ENCODE results near the gene LTN1.

The LTN1 gene

GRCh38 chr21:28916150-28916893 is 76.4 kb downstream of the LTN1 start:
- no peak for FAIRE-seq
- TF ChIP-seq POU2F2 (IDR thresholded peaks at IDR 0.05; ENCODE audit: low read depth, low read length) (no peak), TAF1 (IDR thresholded peaks at IDR 0.05; ENCODE audit: low read depth, low read length) (no peak), POLR2AphosphoS5 (IDR thresholded peaks at IDR 0.05; ENCODE audit: low read depth, low read length) (no peak), SPI1 (IDR thresholded peaks at IDR 0.05; ENCODE audit: low read depth, low read length) (no peak), POLR2A (IDR thresholded peaks at IDR 0.05; ENCODE audit: low read depth, low read length) (no peak), PAX5 (IDR thresholded peaks at IDR 0.05; ENCODE audit: insufficient read depth, low read length, severe bottlenecking) (no peak)

GRCh38 chr21:28913071-28913470 is 79.6 kb downstream of the LTN1 start:
- DNase-seq (ENCODE audit: insufficient read length, low spot score) (no peak), FAIRE-seq (no peak)
- TF ChIP-seq POLR2A (IDR thresholded peaks at IDR 0.05; ENCODE audit: low read depth, low read length) (no peak), TAF1 (IDR thresholded peaks at IDR 0.05; ENCODE audit: low read depth, low read length) (no peak), POU2F2 (IDR thresholded peaks at IDR 0.05; ENCODE audit: low read depth, low read length) (no peak), POLR2AphosphoS5 (IDR thresholded peaks at IDR 0.05; ENCODE audit: low read depth, low read length) (no peak), PAX5 (IDR thresholded peaks at IDR 0.05; ENCODE audit: insufficient read depth, low read length, severe bottlenecking) (no peak), SPI1 (IDR thresholded peaks at IDR 0.05; ENCODE audit: low read depth, low read length) (no peak)

More at GRCh38 chr21:28916150-28916893, 76.4 kb downstream of the LTN1 start:
- DNase-seq (ENCODE audit: insufficient read length, low spot score), result no peak

- DNase-seq (ENCODE audit: insufficient read length, low spot score) (no peak), FAIRE-seq (no peak)
- no peak for TF ChIP-seq POLR2AphosphoS5 (IDR thresholded peaks at IDR 0.05; ENCODE audit: low read depth, low read length)
- TF ChIP-seq PAX5 (IDR thresholded peaks at IDR 0.05; ENCODE audit: insufficient read depth, low read length, severe bottlenecking), result no peak
- TF ChIP-seq POLR2A (IDR thresholded peaks at IDR 0.05; ENCODE audit: low read depth, low read length), result no peak
- no peak for TF ChIP-seq POU2F2 (IDR thresholded peaks at IDR 0.05; ENCODE audit: low read depth, low read length)
- TF ChIP-seq SPI1 (IDR thresholded peaks at IDR 0.05; ENCODE audit: low read depth, low read length), result no peak
- no peak for TF ChIP-seq TAF1 (IDR thresholded peaks at IDR 0.05; ENCODE audit: low read depth, low read length)
These were observed 82.3 kb downstream of the LTN1 start for GRCh38 chr21:28910280-28910887.

GRCh38 chr21:28908351-28908750 is 84.3 kb downstream of the LTN1 start:
- TF ChIP-seq TAF1 (IDR thresholded peaks at IDR 0.05; ENCODE audit: low read depth, low read length) (no peak), POLR2AphosphoS5 (IDR thresholded peaks at IDR 0.05; ENCODE audit: low read depth, low read length) (no peak), PAX5 (IDR thresholded peaks at IDR 0.05; ENCODE audit: insufficient read depth, low read length, severe bottlenecking) (no peak), POU2F2 (IDR thresholded peaks at IDR 0.05; ENCODE audit: low read depth, low read length) (no peak), SPI1 (IDR thresholded peaks at IDR 0.05; ENCODE audit: low read depth, low read length) (no peak), POLR2A (IDR thresholded peaks at IDR 0.05; ENCODE audit: low read depth, low read length) (no peak)
- no peak for FAIRE-seq
- DNase-seq (ENCODE audit: insufficient read length, low spot score), result no peak

GRCh38 chr21:28906841-28907240 is 85.8 kb downstream of the LTN1 start:
- no peak for DNase-seq (ENCODE audit: insufficient read length, low spot score)
- no peak for FAIRE-seq
- TF ChIP-seq POLR2A (IDR thresholded peaks at IDR 0.05; ENCODE audit: low read depth, low read length), result no peak
- TF ChIP-seq POU2F2 (IDR thresholded peaks at IDR 0.05; ENCODE audit: low read depth, low read length), result no peak
- TF ChIP-seq SPI1 (IDR thresholded peaks at IDR 0.05; ENCODE audit: low read depth, low read length), result no peak
- TF ChIP-seq PAX5 (IDR thresholded peaks at IDR 0.05; ENCODE audit: insufficient read depth, low read length, severe bottlenecking), result no peak
- no peak for TF ChIP-seq TAF1 (IDR thresholded peaks at IDR 0.05; ENCODE audit: low read depth, low read length)

GRCh38 chr21:28906236-28906635 is 86.4 kb downstream of the LTN1 start:
- DNase-seq (ENCODE audit: insufficient read length, low spot score) (no peak), FAIRE-seq (no peak)
- TF ChIP-seq POLR2AphosphoS5 (IDR thresholded peaks at IDR 0.05; ENCODE audit: low read depth, low read length) (no peak), POU2F2 (IDR thresholded peaks at IDR 0.05; ENCODE audit: low read depth, low read length) (no peak), SPI1 (IDR thresholded peaks at IDR 0.05; ENCODE audit: low read depth, low read length) (no peak), PAX5 (IDR thresholded peaks at IDR 0.05; ENCODE audit: insufficient read depth, low read length, severe bottlenecking) (no peak), TAF1 (IDR thresholded peaks at IDR 0.05; ENCODE audit: low read depth, low read length) (no peak), POLR2A (IDR thresholded peaks at IDR 0.05; ENCODE audit: low read depth, low read length) (no peak)

GRCh38 chr21:28904961-28905435 is 87.7 kb downstream of the LTN1 start:
- DNase-seq (ENCODE audit: insufficient read length, low spot score), result no peak
- TF ChIP-seq PAX5 (IDR thresholded peaks at IDR 0.05; ENCODE audit: insufficient read depth, low read length, severe bottlenecking), result no peak
- TF ChIP-seq POLR2AphosphoS5 (IDR thresholded peaks at IDR 0.05; ENCODE audit: low read depth, low read length), result no peak
- no peak for TF ChIP-seq SPI1 (IDR thresholded peaks at IDR 0.05; ENCODE audit: low read depth, low read length)
- TF ChIP-seq POLR2A (IDR thresholded peaks at IDR 0.05; ENCODE audit: low read depth, low read length), result no peak
- no peak for TF ChIP-seq POU2F2 (IDR thresholded peaks at IDR 0.05; ENCODE audit: low read depth, low read length)
- TF ChIP-seq TAF1 (IDR thresholded peaks at IDR 0.05; ENCODE audit: low read depth, low read length), result no peak
- no peak for FAIRE-seq

- no peak for FAIRE-seq
- DNase-seq (ENCODE audit: insufficient read length, low spot score), result no peak
- TF ChIP-seq PAX5 (IDR thresholded peaks at IDR 0.05; ENCODE audit: insufficient read depth, low read length, severe bottlenecking) (no peak), SPI1 (IDR thresholded peaks at IDR 0.05; ENCODE audit: low read depth, low read length) (no peak), POLR2A (IDR thresholded peaks at IDR 0.05; ENCODE audit: low read depth, low read length) (no peak), TAF1 (IDR thresholded peaks at IDR 0.05; ENCODE audit: low read depth, low read length) (no peak), POLR2AphosphoS5 (IDR thresholded peaks at IDR 0.05; ENCODE audit: low read depth, low read length) (no peak), POU2F2 (IDR thresholded peaks at IDR 0.05; ENCODE audit: low read depth, low read length) (no peak)
These were observed 89.2 kb downstream of the LTN1 start for GRCh38 chr21:28903448-28903847.

- TF ChIP-seq PAX5 (IDR thresholded peaks at IDR 0.05; ENCODE audit: insufficient read depth, low read length, severe bottlenecking) (no peak), POLR2A (IDR thresholded peaks at IDR 0.05; ENCODE audit: low read depth, low read length) (no peak), TAF1 (IDR thresholded peaks at IDR 0.05; ENCODE audit: low read depth, low read length) (no peak), POLR2AphosphoS5 (IDR thresholded peaks at IDR 0.05; ENCODE audit: low read depth, low read length) (no peak), POU2F2 (IDR thresholded peaks at IDR 0.05; ENCODE audit: low read depth, low read length) (no peak), SPI1 (IDR thresholded peaks at IDR 0.05; ENCODE audit: low read depth, low read length) (no peak)
- no peak for DNase-seq (ENCODE audit: insufficient read length, low spot score)
- no peak for FAIRE-seq
These were observed 92.2 kb downstream of the LTN1 start for GRCh38 chr21:28900481-28900880.

All from GM12891 (cell line).